ENCODE measurements around the gene ATP2C2.
"Not testable (repeated sequence)": the region's sequence is repeated elsewhere in the genome, so short reads cannot be mapped to it uniquely, and the experiment has no call there.

Gene ATP2C2

GRCh38 chr16:84421081-84421937 is 53.0 kb downstream of the ATP2C2 start:
- no peak for DNase-seq (ENCODE audit: low spot score)

GRCh38 chr16:84421938-84422220 is 53.5 kb downstream of the ATP2C2 start:
- no peak for DNase-seq (ENCODE audit: low spot score)

- DNase-seq (ENCODE audit: low spot score): peak; percentile 55
These were observed 55.1 kb downstream of the ATP2C2 start for GRCh38 chr16:84423416-84423837.

GRCh38 chr16:84425696-84426095 is 57.4 kb downstream of the ATP2C2 start:
- no peak for DNase-seq (ENCODE audit: low spot score)

GRCh38 chr16:84426804-84427203 is 58.5 kb downstream of the ATP2C2 start:
- DNase-seq (ENCODE audit: low spot score): no peak

- no peak for DNase-seq (ENCODE audit: low spot score)
These were observed 59.2 kb downstream of the ATP2C2 start for GRCh38 chr16:84427553-84427952.

GRCh38 chr16:84430860-84431259 is 62.5 kb downstream of the ATP2C2 start:
- DNase-seq (ENCODE audit: low spot score): no peak

GRCh38 chr16:84434800-84435199 is 66.5 kb downstream of the ATP2C2 start:
- no peak for DNase-seq (ENCODE audit: low spot score)

GRCh38 chr16:84436196-84436595 is 67.9 kb downstream of the ATP2C2 start:
- DNase-seq (ENCODE audit: low spot score): no peak

GRCh38 chr16:84438971-84439696 is 70.8 kb downstream of the ATP2C2 start:
- peak; percentile 60 for DNase-seq (ENCODE audit: low spot score)

GRCh38 chr16:84442416-84443145 is 74.2 kb downstream of the ATP2C2 start:
- no peak for DNase-seq (ENCODE audit: low spot score)

GRCh38 chr16:84443166-84443802 is 74.9 kb downstream of the ATP2C2 start:
- DNase-seq (ENCODE audit: low spot score): no peak

- DNase-seq (ENCODE audit: low spot score): no peak
These were observed 76.1 kb downstream of the ATP2C2 start for GRCh38 chr16:84444476-84444875.

GRCh38 chr16:84446084-84446483 is 77.7 kb downstream of the ATP2C2 start:
- no peak for DNase-seq (ENCODE audit: low spot score)

GRCh38 chr16:84446596-84447392 is 78.5 kb downstream of the ATP2C2 start:
- no peak for DNase-seq (ENCODE audit: low spot score)

GRCh38 chr16:84448444-84448843 is 80.1 kb downstream of the ATP2C2 start:
- no peak for DNase-seq (ENCODE audit: low spot score)

GRCh38 chr16:84449156-84450140 is 81.1 kb downstream of the ATP2C2 start:
- no peak for DNase-seq (ENCODE audit: low spot score)

- DNase-seq (ENCODE audit: low spot score): no peak
These were observed 82.0 kb downstream of the ATP2C2 start for GRCh38 chr16:84450176-84450865.

- not testable (repeated sequence) for DNase-seq (ENCODE audit: low spot score)
These were observed 82.8 kb downstream of the ATP2C2 start for GRCh38 chr16:84451010-84451676.

All from D341Med (cell line).